HEK293 (cell line): Measurements from ENCODE around the gene HIRIP3.

ENCODE experiments used
- CTCF ChIA-PET: fragments of 350-600 bp; formaldehyde crosslinking; extraction: SDS; loops from one replicate; lab custom pipeline; 2021; ENCODE audit warnings: antibody characterized with exemption; lab: Yijun Ruan, JAX
- POLR2A ChIA-PET: fragments of 300-600 bp; formaldehyde crosslinking; extraction: SDS; loops from one replicate; lab custom pipeline; 2020; ENCODE audit warnings: antibody characterized with exemption, inconsistent platforms; lab: Yijun Ruan, JAX
- H3K27ac ChIP-seq: fragments of 200-500 bp; sonication (Bioruptor generic); 2 replicates; pipeline ENCODE4 v1.5.1; 2014; ENCODE audit warnings: low read depth, low read length, control low read depth, inconsistent platforms; ENCODE audit errors: extremely low read depth
- H3K36me3 ChIP-seq, 2 experiments: fragments of 200-500 bp in 1 of 2; sonication (Bioruptor generic) in 1 of 2; 1 replicate in 1 of 2; 2 replicates in 1 of 2; pipeline ENCODE4 v1.5.1; 2014 to 2017; ENCODE audit warnings: inconsistent platforms in 2 of 2, low read length in 2 of 2; ENCODE audit not compliant: control insufficient read depth in 2 of 2, insufficient read depth in 1 of 2
- H3K4me1 ChIP-seq: fragments of 200-500 bp; sonication (Bioruptor generic); 2 replicates; pipeline ENCODE4 v1.5.1; 2014; ENCODE audit warnings: mild to moderate bottlenecking, low read length, inconsistent platforms; ENCODE audit not compliant: control insufficient read depth, insufficient read depth
- H3K4me3 ChIP-seq: 2 replicates; pipeline ENCODE4 v1.5.1; 2011; ENCODE audit warnings: low read depth, mild to moderate bottlenecking, control low read depth, low read length, moderate library complexity
- H3K9me3 ChIP-seq: fragments of 200-500 bp; sonication (Bioruptor generic); 2 replicates; pipeline ENCODE4 v1.5.1; 2014; ENCODE audit warnings: low read depth, low read length, inconsistent platforms; ENCODE audit not compliant: control insufficient read depth, insufficient read depth
- PATZ1 ChIP-seq: fragments of 450-650 bp; formaldehyde crosslinking; IDR thresholded peaks from 2 replicates; pipeline ENCODE4 v1.5.1; 2016; ENCODE audit warnings: missing biosample characterization, missing genetic modification characterization
- PRDM1 ChIP-seq: fragments of 450-650 bp; formaldehyde crosslinking; IDR thresholded peaks from 2 replicates; pipeline ENCODE4; 2016; ENCODE audit warnings: missing biosample characterization, missing genetic modification characterization
- REST ChIP-seq: fragments of 450-650 bp; formaldehyde crosslinking; IDR thresholded peaks from 2 replicates; pipeline ENCODE4 v1.5.1; 2016; ENCODE audit warnings: missing biosample characterization, missing genetic modification characterization
- YY2 ChIP-seq: fragments of 450-650 bp; formaldehyde crosslinking; IDR thresholded peaks from 2 replicates; pipeline ENCODE4 v1.5.1; 2016; ENCODE audit warnings: missing biosample characterization, missing genetic modification characterization
- ZBTB11 ChIP-seq: fragments of 450-650 bp; formaldehyde crosslinking; conservative IDR thresholded peaks from 2 replicates; pipeline ENCODE4 v1.5.1; 2016; ENCODE audit warnings: low read depth, missing biosample characterization, missing genetic modification characterization
- ZBTB20 ChIP-seq: fragments of 450-650 bp; formaldehyde crosslinking; IDR thresholded peaks from 2 replicates; pipeline ENCODE4 v1.5.1; 2016; ENCODE audit warnings: missing biosample characterization, missing genetic modification characterization
- ZFP3 ChIP-seq: fragments of 450-650 bp; formaldehyde crosslinking; IDR thresholded peaks from 2 replicates; pipeline ENCODE4 v1.5.1; 2016; ENCODE audit warnings: low read depth, missing biosample characterization, missing genetic modification characterization
- ZNF138 ChIP-seq: fragments of 450-650 bp; formaldehyde crosslinking; IDR thresholded peaks from 2 replicates; pipeline ENCODE4 v1.5.1; 2016; ENCODE audit warnings: missing biosample characterization, missing genetic modification characterization, borderline replicate concordance
- ZNF148 ChIP-seq: fragments of 450-650 bp; formaldehyde crosslinking; IDR thresholded peaks from 2 replicates; pipeline ENCODE4 v1.5.0; 2017; ENCODE audit warnings: missing biosample characterization, missing genetic modification characterization, borderline replicate concordance
- ZNF214 ChIP-seq: fragments of 450-650 bp; formaldehyde crosslinking; IDR thresholded peaks from 2 replicates; pipeline ENCODE4 v1.5.1; 2017; ENCODE audit warnings: missing biosample characterization, mild to moderate bottlenecking, missing genetic modification characterization, borderline replicate concordance
- ZNF341 ChIP-seq: fragments of 450-650 bp; formaldehyde crosslinking; IDR thresholded peaks from 2 replicates; pipeline ENCODE4; 2016; ENCODE audit warnings: low read depth, missing biosample characterization, missing genetic modification characterization
- ZNF366 ChIP-seq: fragments of 450-650 bp; formaldehyde crosslinking; conservative IDR thresholded peaks from 2 replicates; pipeline ENCODE4 v1.5.1; 2016; ENCODE audit warnings: missing biosample characterization, missing genetic modification characterization
- ZNF548 ChIP-seq: fragments of 450-650 bp; formaldehyde crosslinking; IDR thresholded peaks from 2 replicates; pipeline ENCODE4 v1.5.1; 2016; ENCODE audit warnings: missing biosample characterization, missing genetic modification characterization
- ZNF585B ChIP-seq: fragments of 450-650 bp; formaldehyde crosslinking; IDR thresholded peaks from 2 replicates; pipeline ENCODE4 v1.5.1; 2016; ENCODE audit warnings: missing biosample characterization, missing genetic modification characterization
- ZNF600 ChIP-seq: fragments of 450-650 bp; formaldehyde crosslinking; IDR thresholded peaks from 2 replicates; pipeline ENCODE4 v1.5.1; 2016; ENCODE audit warnings: missing biosample characterization, missing genetic modification characterization

HIRIP3 gene

GRCh38 chr16:29994600-29995323, 655 bp downstream of the HIRIP3 start (continued):
- TF ChIP-seq ZNF600 (no peak), ZFP3 (tag by site-specific recombination) (no peak), ZBTB11 (tag by site-specific recombination) (peak; percentile 15; the same call in 1 of the 2 replicates), ZNF548 (tag by site-specific recombination) (no peak), ZBTB20 (no peak)

- POLR2A ChIA-PET = interaction anchor here (0.6 to 4.0 kb wide), 12 partner anchors 8 to 186 kb away, joined by 3 to 42 read pairs (median 3); partner anchors contain the start of genes KCTD13, TAOK2 and TMEM219
- no peaks in the 10 kb centered on the region; the same call in 1 of the 2 replicates for H3K4me1 ChIP-seq
- TF ChIP-seq REST (tag by site-specific recombination) (peak; percentile 41; the same call in 1 of the 2 replicates), PRDM1 (tag by site-specific recombination) (peak; percentile 97), YY2 (0 out of 2 replicates have a peak, but pooled peaks have one; percentile 12), ZNF341 (tag by site-specific recombination) (peak; percentile 79), PATZ1 (tag by site-specific recombination) (0 out of 2 replicates have a peak, but pooled peaks have one; percentile 23), ZNF366 (tag by site-specific recombination) (peak; percentile 83), ZNF214 (tag by site-specific recombination) (no peak), ZNF138 (tag by site-specific recombination) (no peak), ZNF148 (tag by site-specific recombination) (0 out of 2 replicates have a peak, but pooled peaks have one; percentile 39), ZNF585B (tag by site-specific recombination) (no peak)
- TF ChIP-seq, all 188 proteins: peak for 7
- peak overlapping the region; percentile 34 for H3K27ac ChIP-seq
- H3K9me3 ChIP-seq = no peaks in the 10 kb centered on the region
- CTCF ChIA-PET = interaction anchor here (0.5 to 1.6 kb wide), 5 partner anchors 25 to 178 kb away, joined by 3 to 4 read pairs (median 3); partner anchors contain the start of gene PAGR1
- peaks cover 16 to 78% of the 10 kb centered on the region in 2 experiments for H3K36me3 ChIP-seq
- no peak overlapping the region for H3K4me3 ChIP-seq
Measured at GRCh38 chr16:29993903-29994599, 1.4 kb downstream of the HIRIP3 start.
